ENCODE results near the gene PPP1CA. TPM values are rescaled to one million over a fixed set of nuclear protein-coding genes. Genes with fewer than 3 reads are reported as not detected.

PPP1CA gene
- total and polyA plus RNA-seq, 3 experiments from 2014 or later, result 338 to 564 (median 357) TPM

- Histone ChIP-seq H3K27ac (ENCODE audit: low read depth, low read length) (peak overlapping the region; percentile 83), H3K4me1 (ENCODE audit: insufficient read depth, low read length) (peaks cover 32% of the 10 kb centered on the region), H3K4me3 (ENCODE audit: low read length) (peak overlapping the region; percentile 96), H3K36me3 (ENCODE audit: insufficient read depth, low read length) (peaks cover under 1% of the 10 kb centered on the region), H3K27me3 (ENCODE audit: insufficient read depth, low read length, poor library complexity, severe bottlenecking) (no peaks in the 10 kb centered on the region), H3K9me3 (ENCODE audit: low read length) (no peaks in the 10 kb centered on the region)
- ChIA-PET CTCF (interaction anchor here (1.0 to 25.1 kb wide), 12 partner anchors 11 to 113 kb away, joined by 3 to 860 read pairs (median 6); partner anchors contain the start of genes CORO1B, PITPNM1, POLD4 and PPP1CA), POLR2A (interaction anchor here (0.6 to 3.2 kb wide), 21 partner anchors 9 to 152 kb away, joined by 3 to 38 read pairs (median 6); partner anchors contain the start of genes AIP, CLCF1, CORO1B and POLD4)
- Mint-ChIP-seq H3K27me3 (no peaks in the 10 kb centered on the region), H3K36me3 (peaks cover 2 to 23% (median 4%) of the 10 kb centered on the region in 3 donors), H3K4me1 (peaks cover 34 to 54% (median 43%) of the 10 kb centered on the region in 3 donors), H3K4me3 (peak overlapping the region; percentile 86 to 94 (median 87)), H3K27ac (peak overlapping the region; percentile 50 to 96 (median 84)), H3K9me3 (no peaks in the 10 kb centered on the region)
- DNase-seq, result no peak
Measured at GRCh38 chr11:67392183-67392715, 9.4 kb downstream of the PPP1CA start.

GRCh38 chr11:67391304-67392182 lies 10.1 kb downstream of the PPP1CA start, which contains the start of gene RAD9A:
RAD9A (plus strand) TSS chr11:67391986; CDS start chr11:67392045, 59 bp downstream.
- peak within 1 kb of the TSS; percentile 83 for H3K27ac ChIP-seq (ENCODE audit: low read depth, low read length)
- peak within 1 kb of the TSS; percentile 86 to 94 (median 87) for H3K4me3 Mint-ChIP-seq
- no peaks in the 10 kb centered on the region for H3K27me3 Mint-ChIP-seq
- CTCF ChIA-PET, result interaction anchor here (1.0 to 25.1 kb wide), 13 partner anchors 10 to 906 kb away, joined by 3 to 860 read pairs (median 5); partner anchors contain the start of genes CORO1B, PITPNM1, POLD4 and PPP1CA
- H3K9me3 Mint-ChIP-seq, result no peaks in the 10 kb centered on the region
- H3K4me1 ChIP-seq (ENCODE audit: insufficient read depth, low read length), result peaks cover 25% of the 10 kb centered on the region
- peaks cover 30 to 48% (median 36%) of the 10 kb centered on the region in 3 donors for H3K4me1 Mint-ChIP-seq
- H3K27ac Mint-ChIP-seq, result peak within 1 kb of the TSS; percentile 80 to 96 (median 88)
- DNase-seq, result peak; percentile 88 to 96 (median 94)
- peak within 1 kb of the TSS; percentile 96 for H3K4me3 ChIP-seq (ENCODE audit: low read length)
- H3K9me3 ChIP-seq (ENCODE audit: low read length), result no peaks in the 10 kb centered on the region
- no peaks in the 10 kb centered on the region for H3K36me3 ChIP-seq (ENCODE audit: insufficient read depth, low read length)
- peaks cover 0 to 18% (median 0%) of the 10 kb centered on the region in 3 donors for H3K36me3 Mint-ChIP-seq
- POLR2A ChIA-PET, result interaction anchor here (0.5 to 3.2 kb wide), 21 partner anchors 9 to 211 kb away, joined by 3 to 38 read pairs (median 6); partner anchors contain the start of genes AIP, CLCF1, CORO1B and POLD4
- no peaks in the 10 kb centered on the region for H3K27me3 ChIP-seq (ENCODE audit: insufficient read depth, low read length, poor library complexity, severe bottlenecking)

- Mint-ChIP-seq H3K27ac (peak overlapping the region; percentile 71 to 90 (median 88)), H3K4me3 (peak overlapping the region; percentile 86 to 94 (median 87)), H3K9me3 (no peaks in the 10 kb centered on the region), H3K27me3 (no peaks in the 10 kb centered on the region), H3K36me3 (peaks cover 0 to 13% (median 0%) of the 10 kb centered on the region in 3 donors), H3K4me1 (peaks cover 27 to 42% (median 36%) of the 10 kb centered on the region in 3 donors)
- POLR2A ChIA-PET, result interaction anchor here (0.5 to 3.2 kb wide), 15 partner anchors 8 to 210 kb away, joined by 3 to 38 read pairs (median 7); partner anchors contain the start of genes AIP, POLD4, PPP1CA and PTPRCAP
- H3K27ac ChIP-seq (ENCODE audit: low read depth, low read length), result peak overlapping the region; percentile 83
- H3K4me1 ChIP-seq (ENCODE audit: insufficient read depth, low read length), result peaks cover 21% of the 10 kb centered on the region
- DNase-seq, result no peak
- H3K4me3 ChIP-seq (ENCODE audit: low read length), result peak overlapping the region; percentile 96
- no peaks in the 10 kb centered on the region for H3K27me3 ChIP-seq (ENCODE audit: insufficient read depth, low read length, poor library complexity, severe bottlenecking)
- CTCF ChIA-PET, result interaction anchor here (0.9 to 25.1 kb wide), 9 partner anchors 10 to 905 kb away, joined by 3 to 860 read pairs (median 6); partner anchors contain the start of genes CORO1B, PITPNM1, POLD4 and PPP1CA
- no peaks in the 10 kb centered on the region for H3K9me3 ChIP-seq (ENCODE audit: low read length)
- no peaks in the 10 kb centered on the region for H3K36me3 ChIP-seq (ENCODE audit: insufficient read depth, low read length)
Measured at GRCh38 chr11:67390947-67391303, 10.7 kb downstream of the PPP1CA start.

- H3K9me3 ChIP-seq (ENCODE audit: low read length), result no peaks in the 10 kb centered on the region
- H3K27me3 ChIP-seq (ENCODE audit: insufficient read depth, low read length, poor library complexity, severe bottlenecking), result peaks cover 5% of the 10 kb centered on the region
- peaks cover 27 to 42% (median 36%) of the 10 kb centered on the region in 3 donors for H3K4me1 Mint-ChIP-seq
- peaks cover 21% of the 10 kb centered on the region for H3K4me1 ChIP-seq (ENCODE audit: insufficient read depth, low read length)
- H3K9me3 Mint-ChIP-seq, result no peaks in the 10 kb centered on the region
- peak overlapping the region; percentile 40 to 88 (median 84) for H3K27ac Mint-ChIP-seq
- H3K27me3 Mint-ChIP-seq, result peaks cover 0 to 2% of the 10 kb centered on the region in 2 donors
- H3K36me3 Mint-ChIP-seq, result peaks cover 0 to 9% (median 0%) of the 10 kb centered on the region in 3 donors
- ChIA-PET POLR2A (interaction anchor here (0.7 kb wide), 1 partner anchor 318 kb away, joined by 3 read pairs; no protein-coding TSS in a partner anchor), CTCF (interaction anchor here (0.6 to 25.1 kb wide), 10 partner anchors 12 to 123 kb away, joined by 3 to 860 read pairs (median 4); partner anchors contain the start of genes AIP, PITPNM1, POLD4 and PPP1CA)
- no peak overlapping the region for H3K27ac ChIP-seq (ENCODE audit: low read depth, low read length)
- peak overlapping the region; percentile 70 to 90 (median 77) for H3K4me3 Mint-ChIP-seq
- DNase-seq, result peak in 2 of 5 donors; percentile 46 to 50
- H3K36me3 ChIP-seq (ENCODE audit: insufficient read depth, low read length), result no peaks in the 10 kb centered on the region
- H3K4me3 ChIP-seq (ENCODE audit: low read length), result no peak overlapping the region
Measured at GRCh38 chr11:67389477-67389876, 12.2 kb downstream of the PPP1CA start.

- CTCF ChIA-PET, result interaction anchor here (1.2 to 25.1 kb wide), 4 partner anchors 9 to 125 kb away, joined by 4 to 860 read pairs (median 60); partner anchors contain the start of genes CLCF1 and POLD4
- no peaks in the 10 kb centered on the region for H3K9me3 Mint-ChIP-seq
- Histone ChIP-seq H3K36me3 (ENCODE audit: insufficient read depth, low read length) (no peaks in the 10 kb centered on the region), H3K27ac (ENCODE audit: low read depth, low read length) (no peak overlapping the region), H3K4me1 (ENCODE audit: insufficient read depth, low read length) (peaks cover 21% of the 10 kb centered on the region), H3K27me3 (ENCODE audit: insufficient read depth, low read length, poor library complexity, severe bottlenecking) (peaks cover 5% of the 10 kb centered on the region), H3K4me3 (ENCODE audit: low read length) (no peak overlapping the region), H3K9me3 (ENCODE audit: low read length) (no peaks in the 10 kb centered on the region)
- no peaks in the 10 kb centered on the region for H3K36me3 Mint-ChIP-seq
- POLR2A ChIA-PET, result no interaction called here
- H3K27ac Mint-ChIP-seq, result peak overlapping the region in 2 of 8 donors; percentile 69 to 80
- peak overlapping the region in 1 of 7 donors; percentile 22 for H3K4me3 Mint-ChIP-seq
- peaks cover 0 to 2% of the 10 kb centered on the region in 2 donors for H3K27me3 Mint-ChIP-seq
- peaks cover 21 to 29% (median 25%) of the 10 kb centered on the region in 3 donors for H3K4me1 Mint-ChIP-seq
- DNase-seq, result no peak
Measured at GRCh38 chr11:67387518-67387917, 14.1 kb downstream of the PPP1CA start.

GRCh38 chr11:67387069-67387468 lies 14.6 kb downstream of the PPP1CA start:
- Mint-ChIP-seq H3K36me3 (no peaks in the 10 kb centered on the region), H3K9me3 (no peaks in the 10 kb centered on the region), H3K27me3 (peaks cover 0 to 3% of the 10 kb centered on the region in 2 donors), H3K27ac (peak overlapping the region in 1 of 8 donors; percentile 69), H3K4me1 (peaks cover 20 to 29% (median 25%) of the 10 kb centered on the region in 3 donors), H3K4me3 (no peak overlapping the region)
- Histone ChIP-seq H3K4me1 (ENCODE audit: insufficient read depth, low read length) (peaks cover 23% of the 10 kb centered on the region), H3K27me3 (ENCODE audit: insufficient read depth, low read length, poor library complexity, severe bottlenecking) (peaks cover 5% of the 10 kb centered on the region), H3K36me3 (ENCODE audit: insufficient read depth, low read length) (no peaks in the 10 kb centered on the region), H3K27ac (ENCODE audit: low read depth, low read length) (no peak overlapping the region), H3K9me3 (ENCODE audit: low read length) (no peaks in the 10 kb centered on the region), H3K4me3 (ENCODE audit: low read length) (no peak overlapping the region)
- ChIA-PET CTCF (interaction anchor here (1.2 to 25.1 kb wide), 6 partner anchors 9 to 125 kb away, joined by 4 to 860 read pairs (median 30); partner anchors contain the start of genes AIP, CLCF1, POLD4 and PPP1CA), POLR2A (interaction anchor here (1.1 kb wide), 1 partner anchor 25 kb away, joined by 3 read pairs; no protein-coding TSS in a partner anchor)
- no peak for DNase-seq

GRCh38 chr11:67384851-67385366 lies 16.7 kb downstream of the PPP1CA start:
- Mint-ChIP-seq H3K4me3 (no peak overlapping the region), H3K27ac (peak overlapping the region in 1 of 8 donors; percentile 33), H3K36me3 (no peaks in the 10 kb centered on the region), H3K27me3 (peaks cover 0 to 3% of the 10 kb centered on the region in 2 donors), H3K9me3 (no peaks in the 10 kb centered on the region), H3K4me1 (peaks cover 15 to 27% (median 22%) of the 10 kb centered on the region in 3 donors)
- peaks cover 13% of the 10 kb centered on the region for H3K4me1 ChIP-seq (ENCODE audit: insufficient read depth, low read length)
- no peaks in the 10 kb centered on the region for H3K36me3 ChIP-seq (ENCODE audit: insufficient read depth, low read length)
- no peak overlapping the region for H3K4me3 ChIP-seq (ENCODE audit: low read length)
- CTCF ChIA-PET, result interaction anchor here (1.2 to 25.1 kb wide), 7 partner anchors 12 to 229 kb away, joined by 3 to 860 read pairs (median 4); partner anchors contain the start of genes CLCF1, POLD4 and PPP1CA
- DNase-seq, result no peak
- POLR2A ChIA-PET, result interaction anchor here (1.2 kb wide), 1 partner anchor 20 kb away, joined by 3 read pairs; no protein-coding TSS in a partner anchor
- no peak overlapping the region for H3K27ac ChIP-seq (ENCODE audit: low read depth, low read length)
- H3K27me3 ChIP-seq (ENCODE audit: insufficient read depth, low read length, poor library complexity, severe bottlenecking), result peaks cover 5% of the 10 kb centered on the region
- no peaks in the 10 kb centered on the region for H3K9me3 ChIP-seq (ENCODE audit: low read length)

All from CD8-positive, alpha-beta memory T cell (primary cell).